ENCODE measurements around the gene HSP90B1. TPM values are rescaled to one million over a fixed set of nuclear protein-coding genes. Genes with fewer than 3 reads are reported as not detected.
A peak's percentile ranks its signal among the peaks of the same experiment; 100 is the strongest.

HSP90B1 gene
- total RNA-seq, 2 experiments from 2014 or later = 279 to 304 TPM

DNA sequence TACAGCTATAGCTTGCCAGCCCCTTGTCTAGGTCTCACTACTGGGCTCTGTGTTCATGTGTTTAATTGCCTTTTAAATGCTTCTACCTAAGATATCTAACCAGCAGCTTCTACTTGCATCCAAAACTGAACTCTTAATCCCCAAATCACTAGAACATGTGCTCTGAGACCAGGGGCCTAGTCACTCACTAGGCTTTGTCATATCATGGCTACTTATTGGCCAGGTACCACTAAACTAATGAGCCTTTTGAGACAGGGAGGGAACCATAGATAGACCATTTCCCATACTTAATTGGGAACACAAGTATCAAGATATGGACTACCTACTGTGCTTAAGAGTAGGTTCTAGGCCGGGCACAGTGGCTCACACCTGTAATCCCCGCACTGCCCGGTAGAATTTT is 6.5 kb downstream of the HSP90B1 start:
- no peaks in the 10 kb centered on the region for H3K9me3 Mint-ChIP-seq
- H3K27ac Mint-ChIP-seq = no peak overlapping the region
- H3K27me3 Mint-ChIP-seq = no peaks in the 10 kb centered on the region
- DNase-seq (no peak), ATAC-seq (ENCODE audit: low read depth) (no peak)
- H3K4me1 Mint-ChIP-seq = peaks cover 46% of the 10 kb centered on the region
- peaks cover 72% of the 10 kb centered on the region for H3K36me3 Mint-ChIP-seq
- no peak overlapping the region for H3K4me3 Mint-ChIP-seq
- POLR2A ChIA-PET = interaction anchor here (0.6 to 1.0 kb wide), 3 partner anchors 9 to 218 kb away, joined by 3 to 4 read pairs (median 3); partner anchors contain the start of gene TDG

DNA sequence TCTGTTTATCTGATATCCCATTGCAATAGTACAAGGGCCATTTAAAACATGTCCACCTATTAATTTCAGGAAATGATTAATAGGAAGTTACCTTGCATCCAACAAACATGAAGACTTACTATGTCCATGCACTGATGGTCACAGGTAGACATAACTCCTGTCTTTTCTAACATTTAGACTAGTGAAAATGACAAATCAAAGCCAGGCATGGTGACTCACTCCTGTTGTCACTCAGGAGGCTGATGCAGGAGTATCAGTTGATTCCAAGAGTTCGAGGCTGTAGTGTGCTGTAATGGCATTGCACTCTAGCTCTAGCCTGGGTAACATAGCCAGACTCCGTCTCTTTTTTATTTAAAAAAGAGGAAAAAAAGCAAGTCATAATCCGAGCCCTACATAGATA is 14.8 kb downstream of the HSP90B1 start:
- H3K27ac Mint-ChIP-seq = no peak overlapping the region
- DNase-seq (no peak), ATAC-seq (ENCODE audit: low read depth) (no peak)
- no peaks in the 10 kb centered on the region for H3K27me3 Mint-ChIP-seq
- H3K36me3 Mint-ChIP-seq = peaks cover 47% of the 10 kb centered on the region
- no peak overlapping the region for H3K4me3 Mint-ChIP-seq
- POLR2A ChIA-PET = interaction anchor here (0.8 kb wide), 1 partner anchor 21 kb away, joined by 3 read pairs; the partner anchor contains the start of gene TDG
- no peaks in the 10 kb centered on the region for H3K9me3 Mint-ChIP-seq
- peaks cover 29% of the 10 kb centered on the region for H3K4me1 Mint-ChIP-seq

DNA sequence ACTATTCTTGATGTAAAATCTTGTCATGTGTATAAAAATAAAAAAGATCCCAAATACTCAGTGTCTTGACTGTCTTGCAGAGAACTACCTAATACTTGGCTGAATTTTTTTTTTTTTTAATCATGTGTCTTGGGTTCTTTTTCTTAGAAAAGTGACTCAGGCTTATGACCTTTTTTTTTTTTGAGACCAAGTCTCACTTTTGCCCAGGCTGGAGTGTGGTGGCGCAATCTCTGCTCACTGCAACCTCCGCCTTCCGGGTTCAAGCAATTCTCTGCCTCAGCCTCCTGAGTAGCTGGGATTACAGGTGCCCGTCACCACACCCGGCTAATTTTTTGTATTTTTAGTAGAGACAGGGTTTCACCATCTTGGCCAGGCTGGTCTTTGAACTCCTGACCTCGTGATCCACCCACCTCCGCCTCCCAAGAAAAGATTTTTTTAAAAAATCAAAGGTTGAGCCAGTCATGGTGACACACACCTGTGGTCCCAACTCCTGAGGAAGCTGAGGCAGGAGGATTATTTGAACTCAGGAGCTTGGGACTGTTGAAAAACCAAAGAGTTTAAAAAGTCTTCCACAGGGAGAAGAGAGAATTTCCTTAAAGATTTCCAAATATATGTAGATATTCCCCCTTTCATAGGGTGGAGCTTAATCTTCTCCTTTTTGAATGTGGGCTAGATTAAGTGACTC is 17.8 kb downstream of the HSP90B1 start:
- Mint-ChIP-seq H3K9me3 (no peaks in the 10 kb centered on the region), H3K27me3 (no peaks in the 10 kb centered on the region), H3K4me1 (peaks cover 33% of the 10 kb centered on the region), H3K27ac (no peak overlapping the region), H3K36me3 (peaks cover 36% of the 10 kb centered on the region), H3K4me3 (no peak overlapping the region)
- POLR2A ChIA-PET = interaction anchor here (0.8 to 1.6 kb wide), 3 partner anchors 9 to 19 kb away, joined by 3 to 6 read pairs (median 6); a partner anchor contains a TSS
- DNase-seq = no peak
- ATAC-seq (ENCODE audit: low read depth) = no peak

DNA sequence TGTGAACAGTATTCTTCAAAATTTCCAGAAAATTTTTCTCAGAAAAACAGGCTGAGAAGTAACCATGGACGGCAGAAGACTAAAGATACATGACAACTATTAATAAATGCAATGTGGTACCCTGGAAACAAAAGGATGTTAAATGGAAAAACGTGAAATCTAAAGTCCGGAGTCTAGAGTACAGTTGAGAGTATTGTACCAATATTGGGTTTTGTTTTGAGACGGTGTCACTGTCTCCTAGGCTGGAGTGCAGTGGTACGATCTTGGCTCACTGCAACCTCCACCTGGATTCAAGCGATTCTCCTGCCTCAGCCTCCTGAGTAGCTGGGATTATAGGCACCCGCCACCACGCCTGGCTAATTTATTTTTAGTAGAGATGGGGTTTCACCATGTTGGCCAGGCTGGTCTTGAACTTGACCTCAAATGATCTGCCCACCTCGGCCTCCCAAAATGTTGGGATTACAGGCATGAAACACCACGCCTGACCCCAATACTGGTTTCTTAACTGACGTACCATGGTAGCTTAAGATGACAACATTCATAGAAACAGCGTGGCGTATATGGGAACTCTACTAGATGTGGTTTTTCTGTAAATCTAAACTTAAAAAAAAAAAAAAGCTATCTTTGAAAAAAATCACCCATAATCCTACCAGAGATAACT is 18.7 kb downstream of the HSP90B1 start:
- peaks cover 34% of the 10 kb centered on the region for H3K4me1 Mint-ChIP-seq
- peak overlapping the region; percentile 6 for H3K4me3 Mint-ChIP-seq
- H3K27ac Mint-ChIP-seq = peak overlapping the region; percentile 26
- POLR2A ChIA-PET = interaction anchor here (0.7 to 1.3 kb wide), 5 partner anchors 8 to 20 kb away, joined by 3 to 11 read pairs (median 4); partner anchors contain the start of genes HSP90B1 and TDG
- DNase-seq = no peak
- H3K9me3 Mint-ChIP-seq = no peaks in the 10 kb centered on the region
- H3K27me3 Mint-ChIP-seq = no peaks in the 10 kb centered on the region
- H3K36me3 Mint-ChIP-seq = peaks cover 36% of the 10 kb centered on the region
- peak; percentile 29 for ATAC-seq (ENCODE audit: low read depth)

DNA sequence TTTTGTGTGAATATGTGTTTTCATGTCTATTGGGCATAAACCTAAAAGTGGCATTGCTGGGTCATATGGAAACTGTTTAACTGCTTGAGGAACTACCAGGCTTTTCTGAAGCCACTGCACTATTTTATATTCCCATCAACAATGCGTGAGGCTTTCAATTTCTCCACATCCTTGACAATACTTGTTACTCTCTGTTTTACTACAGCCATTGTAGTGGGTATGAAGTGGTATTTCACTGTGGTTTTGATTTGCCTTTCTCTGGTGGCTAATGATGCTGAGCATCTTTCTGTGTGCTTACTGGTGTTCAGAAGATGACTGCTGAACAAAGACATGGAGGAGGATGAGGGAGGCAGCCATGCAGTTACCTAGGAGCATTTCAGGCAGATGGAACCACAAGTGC is 22.3 kb downstream of the HSP90B1 start:
- peak overlapping the region; percentile 78 for H3K27ac Mint-ChIP-seq
- no peaks in the 10 kb centered on the region for H3K27me3 Mint-ChIP-seq
- ATAC-seq (ENCODE audit: low read depth) = no peak
- peak overlapping the region; percentile 18 for H3K4me3 Mint-ChIP-seq
- H3K36me3 Mint-ChIP-seq = peaks cover 29% of the 10 kb centered on the region
- no peak for DNase-seq
- H3K4me1 Mint-ChIP-seq = peaks cover 41% of the 10 kb centered on the region
- H3K9me3 Mint-ChIP-seq = no peaks in the 10 kb centered on the region
- POLR2A ChIA-PET = interaction anchor here (1.1 to 5.9 kb wide), 3 partner anchors 13 to 23 kb away, joined by 3 to 104 read pairs (median 7); partner anchors contain the start of genes HSP90B1 and TDG

DNA sequence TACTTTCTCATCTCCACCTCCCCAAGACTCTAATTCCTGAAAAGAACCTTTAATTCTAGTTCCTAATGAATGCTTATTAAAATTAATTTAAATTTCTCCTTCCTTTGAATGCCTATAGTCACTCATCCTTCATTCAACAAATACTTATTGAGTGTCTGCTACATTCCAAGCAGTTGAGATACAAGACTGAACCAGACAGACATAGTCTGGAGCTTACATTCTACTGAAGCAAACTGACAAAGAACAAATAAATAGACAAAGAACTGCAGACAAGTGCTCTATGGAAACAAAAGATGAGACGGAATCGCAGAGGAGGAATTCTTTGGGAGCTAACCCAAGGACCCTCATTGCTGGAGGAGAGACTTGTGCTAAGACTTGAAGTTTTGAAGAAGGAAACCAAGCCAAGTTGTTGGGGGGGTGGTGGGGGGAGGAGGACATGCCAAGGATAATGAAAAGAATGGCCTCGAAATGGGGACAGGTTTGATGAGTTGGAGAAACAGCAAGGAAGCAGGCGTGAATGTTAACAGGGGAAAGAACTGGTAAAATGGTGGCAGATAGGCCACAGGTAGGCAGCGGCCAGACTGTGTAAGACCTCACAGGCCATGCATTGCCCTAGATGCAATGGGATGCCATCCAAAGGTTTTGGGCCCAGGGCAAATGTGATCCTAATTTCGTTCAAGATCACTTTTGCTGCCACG is 25.8 kb downstream of the HSP90B1 start:
- Mint-ChIP-seq H3K36me3 (peaks cover 16% of the 10 kb centered on the region), H3K27ac (peak overlapping the region; percentile 97), H3K4me1 (peaks cover 26% of the 10 kb centered on the region), H3K27me3 (no peaks in the 10 kb centered on the region), H3K9me3 (no peaks in the 10 kb centered on the region), H3K4me3 (peak overlapping the region; percentile 99)
- ATAC-seq (ENCODE audit: low read depth) (no peak), DNase-seq (no peak)
- POLR2A ChIA-PET = interaction anchor here (0.6 to 5.9 kb wide), 6 partner anchors 8 to 182 kb away, joined by 3 to 104 read pairs (median 6); partner anchors contain the start of genes HCFC2, HSP90B1, NFYB and TDG

DNA sequence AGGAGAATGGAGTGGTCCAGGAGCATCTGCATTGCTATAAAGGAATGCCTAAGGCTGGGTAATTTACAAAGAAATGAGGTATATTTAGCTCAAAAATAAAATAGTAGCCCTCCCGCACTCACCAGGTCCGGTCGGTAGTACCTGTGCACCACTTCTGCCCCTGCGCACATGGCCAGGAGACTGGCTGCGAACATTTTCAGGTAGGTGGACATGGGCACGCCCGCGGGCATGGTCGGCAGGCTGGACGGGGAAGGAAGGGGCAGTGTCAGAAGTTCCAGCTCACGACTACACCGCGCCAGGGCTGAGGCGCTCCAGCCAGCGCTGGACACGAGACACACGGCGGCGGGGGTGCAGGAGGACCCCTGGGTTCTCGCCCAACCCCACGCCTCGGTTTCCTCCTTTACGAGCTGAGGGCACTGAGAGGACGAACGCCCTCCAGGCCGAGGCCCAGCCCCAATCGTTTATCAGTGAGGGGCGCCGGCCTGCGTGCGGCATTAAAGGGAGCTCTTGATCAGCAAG is 26.4 kb downstream of the HSP90B1 start:
- DNase-seq (no peak), ATAC-seq (ENCODE audit: low read depth) (no peak)
- H3K27ac Mint-ChIP-seq = peak overlapping the region; percentile 97
- peak overlapping the region; percentile 99 for H3K4me3 Mint-ChIP-seq
- H3K27me3 Mint-ChIP-seq = no peaks in the 10 kb centered on the region
- no peaks in the 10 kb centered on the region for H3K9me3 Mint-ChIP-seq
- peaks cover 26% of the 10 kb centered on the region for H3K4me1 Mint-ChIP-seq
- H3K36me3 Mint-ChIP-seq = peaks cover 16% of the 10 kb centered on the region
- POLR2A ChIA-PET = interaction anchor here (0.6 to 5.9 kb wide), 8 partner anchors 8 to 1375 kb away, joined by 3 to 104 read pairs (median 6); partner anchors contain the start of genes HCFC2, HSP90B1, NFYB and TDG

DNA sequence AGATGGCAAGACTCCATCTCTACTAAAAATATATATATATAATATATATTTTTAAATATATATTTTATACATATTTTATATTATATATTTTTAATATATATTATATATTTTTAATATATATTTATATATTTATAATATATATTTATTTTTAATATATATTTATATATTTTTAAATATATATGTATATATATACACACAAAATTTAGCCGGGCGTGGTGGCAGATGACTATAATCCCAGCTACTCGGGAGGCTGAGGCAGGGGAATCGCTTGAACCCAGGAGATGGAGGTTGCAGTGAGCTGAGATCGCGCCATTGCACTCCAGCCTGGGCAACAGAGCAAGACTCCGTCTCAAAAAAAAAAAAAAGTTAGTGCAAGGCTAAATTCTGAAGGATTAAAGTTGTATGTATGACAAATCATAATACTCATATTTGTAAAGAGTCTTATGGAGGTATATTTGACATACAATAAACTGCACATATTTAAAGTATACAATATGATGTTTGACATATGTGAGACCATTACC is 27.7 kb downstream of the HSP90B1 start:
- H3K27me3 Mint-ChIP-seq = no peaks in the 10 kb centered on the region
- H3K4me1 Mint-ChIP-seq = peaks cover 19% of the 10 kb centered on the region
- POLR2A ChIA-PET = interaction anchor here (1.6 to 5.9 kb wide), 3 partner anchors 8 to 28 kb away, joined by 6 to 104 read pairs (median 41); partner anchors contain the start of genes HSP90B1 and TDG
- H3K9me3 Mint-ChIP-seq = no peaks in the 10 kb centered on the region
- peaks cover 8% of the 10 kb centered on the region for H3K36me3 Mint-ChIP-seq
- ATAC-seq (ENCODE audit: low read depth) = no peak
- no peak for DNase-seq
- peak overlapping the region; percentile 99 for H3K4me3 Mint-ChIP-seq
- H3K27ac Mint-ChIP-seq = peak overlapping the region; percentile 97

DNA sequence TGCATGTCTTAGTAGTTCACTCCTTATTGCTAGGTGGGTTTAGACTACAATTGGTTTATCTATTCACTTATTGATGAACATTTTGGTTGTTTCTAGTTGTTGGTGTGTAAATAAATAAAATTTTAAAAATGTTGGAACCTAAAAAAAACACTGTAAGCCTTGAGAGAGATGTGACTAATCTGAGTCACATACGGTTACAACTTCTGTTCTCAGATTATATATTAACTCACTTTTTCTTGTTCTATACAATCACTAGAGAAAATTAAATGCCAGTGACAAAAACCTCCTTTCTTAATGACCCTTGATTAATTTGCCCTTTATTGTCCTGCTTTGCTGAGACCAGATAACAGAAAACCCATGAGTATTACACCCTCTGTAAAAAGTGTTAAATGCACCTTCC is 28.4 kb downstream of the HSP90B1 start:
- no peak for ATAC-seq (ENCODE audit: low read depth)
- Mint-ChIP-seq H3K4me3 (no peak overlapping the region), H3K9me3 (no peaks in the 10 kb centered on the region), H3K4me1 (peaks cover 20% of the 10 kb centered on the region), H3K27ac (no peak overlapping the region), H3K27me3 (no peaks in the 10 kb centered on the region), H3K36me3 (peaks cover 6% of the 10 kb centered on the region)
- POLR2A ChIA-PET = interaction anchor here (1.2 kb wide), 1 partner anchor 179 kb away, joined by 3 read pairs; the partner anchor contains the start of gene NFYB
- no peak for DNase-seq

DNA sequence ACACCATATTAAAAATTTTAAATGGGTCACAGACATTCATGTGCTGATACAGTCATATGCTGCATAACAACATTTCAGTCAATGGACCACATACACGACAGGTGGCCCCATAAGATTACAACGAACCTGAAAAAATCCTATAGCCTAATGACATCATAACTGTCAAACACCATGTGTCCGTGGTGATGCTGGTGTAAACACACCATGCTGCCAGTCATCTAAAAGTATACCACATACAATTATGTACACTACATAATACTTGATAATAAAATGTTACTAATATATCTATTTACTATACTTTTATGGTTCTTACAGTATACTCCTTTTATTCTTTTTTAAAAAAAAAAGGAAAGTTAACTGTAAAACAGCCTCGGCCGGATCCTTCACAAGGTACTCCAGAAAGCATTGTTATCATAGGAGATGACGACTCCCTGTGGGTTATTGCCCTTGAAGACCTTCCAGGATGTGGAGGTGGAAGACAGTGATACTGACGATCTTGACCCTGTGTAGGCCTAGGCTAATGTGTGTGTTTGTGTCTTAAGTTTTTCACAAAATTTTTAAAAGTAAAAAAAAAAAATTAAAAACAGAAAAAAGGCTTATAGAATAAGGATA is 30.5 kb downstream of the HSP90B1 start:
- ATAC-seq (ENCODE audit: low read depth) (no peak), DNase-seq (no peak)
- Mint-ChIP-seq H3K27ac (no peak overlapping the region), H3K4me1 (peaks cover 13% of the 10 kb centered on the region), H3K27me3 (no peaks in the 10 kb centered on the region), H3K36me3 (peaks cover 1% of the 10 kb centered on the region), H3K4me3 (no peak overlapping the region), H3K9me3 (no peaks in the 10 kb centered on the region)
- POLR2A ChIA-PET = interaction anchor here (0.6 kb wide), 1 partner anchor 31 kb away, joined by 3 read pairs; the partner anchor contains the start of gene HSP90B1

DNA sequence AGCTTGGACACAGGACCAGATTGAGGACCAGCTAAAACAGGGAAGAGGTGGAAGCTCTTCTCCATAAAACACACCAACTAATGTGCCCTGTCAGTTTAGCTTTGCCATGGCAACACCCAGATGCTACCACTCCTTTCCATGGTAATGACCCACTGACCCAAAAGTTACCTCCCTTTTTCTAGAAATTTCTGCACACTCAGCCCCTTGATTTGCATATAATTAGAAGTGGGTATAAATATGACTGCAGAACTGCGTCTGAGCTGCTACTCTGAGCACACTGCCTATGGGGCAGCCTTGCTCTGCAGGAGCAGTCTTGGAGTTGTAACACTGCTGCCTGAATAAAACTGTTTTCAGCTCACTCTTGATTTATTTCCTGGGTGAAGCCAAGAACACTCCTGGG is 32.3 kb downstream of the HSP90B1 start:
- Mint-ChIP-seq H3K27me3 (no peaks in the 10 kb centered on the region), H3K4me3 (no peak overlapping the region), H3K27ac (no peak overlapping the region), H3K36me3 (peaks cover 4% of the 10 kb centered on the region), H3K9me3 (no peaks in the 10 kb centered on the region), H3K4me1 (peaks cover 19% of the 10 kb centered on the region)
- DNase-seq = no peak
- POLR2A ChIA-PET = interaction anchor here (0.5 to 1.3 kb wide), 3 partner anchors 13 to 64 kb away, joined by 4 to 5 read pairs (median 5); partner anchors contain the start of gene HSP90B1
- no peak for ATAC-seq (ENCODE audit: low read depth)

DNA sequence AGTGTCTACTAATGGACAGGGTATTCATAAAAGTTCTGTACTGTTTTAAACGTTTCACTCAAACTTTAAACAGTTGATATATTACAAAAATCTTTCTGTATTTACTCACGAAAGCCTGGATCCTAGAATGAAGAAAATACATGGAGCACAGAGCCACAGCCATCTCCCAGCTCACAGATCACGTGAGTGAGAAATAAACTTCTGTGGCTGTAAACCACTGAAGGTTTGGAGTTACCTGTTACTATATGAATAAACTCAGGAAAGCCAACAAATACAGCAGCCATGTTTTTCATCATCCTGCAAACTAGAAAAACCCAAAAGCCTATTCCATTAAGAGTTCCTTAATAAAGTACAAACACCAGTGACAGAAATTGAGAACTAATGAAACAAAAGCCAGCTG is 34.6 kb downstream of the HSP90B1 start:
- Mint-ChIP-seq H3K27me3 (no peaks in the 10 kb centered on the region), H3K27ac (peak overlapping the region; percentile 94), H3K9me3 (no peaks in the 10 kb centered on the region), H3K4me3 (peak overlapping the region; percentile 95), H3K36me3 (peaks cover 8% of the 10 kb centered on the region), H3K4me1 (peaks cover 38% of the 10 kb centered on the region)
- DNase-seq (no peak), ATAC-seq (ENCODE audit: low read depth) (no peak)
- POLR2A ChIA-PET = interaction anchor here (1.1 to 3.2 kb wide), 7 partner anchors 10 to 322 kb away, joined by 5 to 104 read pairs (median 15); partner anchors contain the start of genes HCFC2, HSP90B1 and NFYB
